GM10248 (cell line): Measurements from ENCODE around the gene ILF3.

Experiments used
- CTCF ChIA-PET: fragments of 300-600 bp; sonication (Branson Sonifier 250); formaldehyde crosslinking; extraction: SDS; loops from one replicate; lab custom pipeline; 2021; ENCODE audit warnings: antibody characterized with exemption; lab: Yijun Ruan, JAX
- POLR2A ChIA-PET: fragments of 350-650 bp; sonication (Branson Sonifier 250); formaldehyde crosslinking; extraction: SDS; loops from one replicate; lab custom pipeline; 2020; ENCODE audit warnings: antibody characterized with exemption; lab: Yijun Ruan, JAX
- DNase-seq: peaks from one replicate; pipeline ENCODE4 v3.0.0; 2012; ENCODE audit errors: extremely low spot score
- TF ChIP-seq, protein P1 (sequence below): IDR thresholded peaks from 2 replicates; pipeline ENCODE4 v1.5.1; 2012; ENCODE audit warnings: mild to moderate bottlenecking, low read depth; ENCODE audit errors: extremely low read depth, missing control alignments, control extremely low read depth

Gene ILF3

DNA sequence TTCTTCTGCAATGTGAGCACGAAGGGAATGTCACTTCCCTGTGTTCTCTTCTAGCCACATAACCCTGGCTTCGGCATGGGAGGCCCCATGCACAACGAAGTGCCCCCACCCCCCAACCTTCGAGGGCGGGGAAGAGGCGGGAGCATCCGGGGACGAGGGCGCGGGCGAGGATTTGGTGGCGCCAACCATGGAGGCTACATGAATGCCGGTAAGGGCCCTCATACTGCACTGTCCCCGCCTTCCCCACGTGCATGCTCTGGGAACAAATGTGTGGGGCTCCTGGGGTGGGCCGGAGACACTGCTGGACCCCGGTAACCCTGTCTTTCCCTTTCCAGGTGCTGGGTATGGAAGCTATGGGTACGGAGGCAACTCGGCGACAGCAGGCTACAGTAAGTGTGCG is 29.4 kb downstream of the ILF3 start:
- DNase-seq = no peak
- ChIA-PET POLR2A (no interaction called here), CTCF (no interaction called here)
- TF ChIP-seq, protein P1, sequence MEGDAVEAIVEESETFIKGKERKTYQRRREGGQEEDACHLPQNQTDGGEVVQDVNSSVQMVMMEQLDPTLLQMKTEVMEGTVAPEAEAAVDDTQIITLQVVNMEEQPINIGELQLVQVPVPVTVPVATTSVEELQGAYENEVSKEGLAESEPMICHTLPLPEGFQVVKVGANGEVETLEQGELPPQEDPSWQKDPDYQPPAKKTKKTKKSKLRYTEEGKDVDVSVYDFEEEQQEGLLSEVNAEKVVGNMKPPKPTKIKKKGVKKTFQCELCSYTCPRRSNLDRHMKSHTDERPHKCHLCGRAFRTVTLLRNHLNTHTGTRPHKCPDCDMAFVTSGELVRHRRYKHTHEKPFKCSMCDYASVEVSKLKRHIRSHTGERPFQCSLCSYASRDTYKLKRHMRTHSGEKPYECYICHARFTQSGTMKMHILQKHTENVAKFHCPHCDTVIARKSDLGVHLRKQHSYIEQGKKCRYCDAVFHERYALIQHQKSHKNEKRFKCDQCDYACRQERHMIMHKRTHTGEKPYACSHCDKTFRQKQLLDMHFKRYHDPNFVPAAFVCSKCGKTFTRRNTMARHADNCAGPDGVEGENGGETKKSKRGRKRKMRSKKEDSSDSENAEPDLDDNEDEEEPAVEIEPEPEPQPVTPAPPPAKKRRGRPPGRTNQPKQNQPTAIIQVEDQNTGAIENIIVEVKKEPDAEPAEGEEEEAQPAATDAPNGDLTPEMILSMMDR = no peak

DNA sequence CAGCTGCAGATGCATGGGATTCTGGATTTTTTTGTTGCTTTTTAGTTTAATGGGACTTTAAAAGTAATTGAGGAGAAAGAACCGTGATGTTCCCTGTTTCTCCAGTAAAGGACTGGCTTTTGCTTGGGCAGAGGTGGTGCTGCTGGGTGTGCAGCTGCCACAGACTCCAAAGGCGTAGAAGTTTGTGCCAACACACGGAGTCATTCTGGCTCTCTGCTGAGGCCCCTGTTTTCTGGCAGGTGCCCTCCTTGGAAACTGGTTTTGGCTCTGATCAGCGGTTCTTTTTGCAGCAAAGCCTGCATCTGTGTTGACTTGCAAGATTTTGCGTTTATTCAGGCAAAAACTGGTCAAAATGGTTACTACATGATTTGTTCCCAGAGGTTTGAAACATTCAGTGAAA is 31.1 kb downstream of the ILF3 start:
- CTCF ChIA-PET = interaction anchor here (0.8 kb wide), 1 partner anchor 202 kb away, joined by 3 read pairs; no protein-coding TSS in a partner anchor
- no peak for DNase-seq
- POLR2A ChIA-PET = no interaction called here
- TF ChIP-seq, protein P1 = no peak

- TF ChIP-seq, protein P1 = no peak
- POLR2A ChIA-PET = no interaction called here
- no peak for DNase-seq
- CTCF ChIA-PET = interaction anchor here (0.8 to 7.0 kb wide), 3 partner anchors 10 to 15 kb away, joined by 3 to 39 read pairs (median 3); partner anchors contain the start of gene QTRT1
Observed at GRCh38 chr19:10686193-10686592, 32.0 kb downstream of the ILF3 start.

DNA sequence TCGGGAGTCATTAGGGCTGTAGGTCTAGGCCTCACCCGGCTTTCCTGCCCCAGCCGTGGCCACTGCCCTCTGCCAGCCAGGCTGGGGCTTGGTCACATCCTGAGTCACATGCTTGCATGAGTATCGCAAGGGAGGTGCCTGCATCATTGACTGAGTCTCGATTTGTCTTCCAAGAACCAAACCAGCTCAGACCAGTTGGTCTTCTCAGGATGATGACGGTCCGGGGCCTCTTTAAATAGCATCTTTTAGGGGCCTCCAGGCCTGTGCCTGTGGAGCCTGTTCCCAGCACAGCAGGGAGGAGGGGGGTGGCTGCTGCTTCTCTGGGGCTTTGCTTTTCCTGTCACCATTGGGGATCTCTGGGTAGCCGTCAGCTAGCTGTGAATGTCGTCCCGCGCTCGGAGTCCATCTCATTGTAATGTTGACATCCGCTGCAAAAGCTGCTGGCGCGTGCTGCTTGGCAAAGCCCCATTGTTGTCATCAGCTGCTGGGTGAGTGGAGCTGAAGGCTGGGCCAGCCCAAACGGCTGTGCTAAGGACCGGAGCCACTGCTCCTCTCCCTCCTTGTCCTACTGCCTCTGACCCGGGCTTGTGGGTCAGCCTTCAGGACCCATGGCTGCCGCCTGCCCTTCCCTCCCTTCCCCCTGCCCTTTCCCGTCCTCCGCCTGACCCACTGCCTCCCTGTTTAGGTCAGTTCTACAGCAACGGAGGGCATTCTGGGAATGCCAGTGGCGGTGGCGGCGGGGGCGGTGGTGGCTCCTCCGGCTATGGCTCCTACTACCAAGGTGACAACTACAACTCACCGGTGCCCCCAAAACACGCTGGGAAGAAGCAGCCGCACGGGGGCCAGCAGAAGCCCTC is 32.7 kb downstream of the ILF3 start:
- CTCF ChIA-PET = interaction anchor here (0.8 to 7.0 kb wide), 3 partner anchors 9 to 14 kb away, joined by 3 to 39 read pairs (median 3); partner anchors contain the start of gene QTRT1
- no peak for DNase-seq
- POLR2A ChIA-PET = no interaction called here

GRCh38 chr19:10687518-10688288 is 33.6 kb downstream of the ILF3 start:
- ChIA-PET POLR2A (no interaction called here), CTCF (interaction anchor here (1.1 to 7.0 kb wide), 3 partner anchors 13 to 108 kb away, joined by 5 to 39 read pairs (median 5); partner anchors contain the start of genes DNM2 and QTRT1)
- TF ChIP-seq, protein P1 = no peak
- DNase-seq = no peak

More for the DNA sequence above, 32.7 kb downstream of the ILF3 start:
- TF ChIP-seq, protein P1 = no peak
